Neural crest cell (in vitro differentiated cells): ENCODE data around the gene STRIT1. TPM values are rescaled to one million over a fixed set of nuclear protein-coding genes. Genes with fewer than 3 reads are reported as not detected.
"Not testable (repeated sequence)": the region's sequence is repeated elsewhere in the genome, so short reads cannot be mapped to it uniquely, and the experiment has no call there.

Source experiments
- DNase-seq: peaks from one replicate; pipeline ENCODE4 v3.0.0; 2021; ENCODE audit warnings: low read depth, mixed read lengths, low spot score
- H3K27ac Mint-ChIP-seq: one replicate; pipeline ENCODE4 v1.8.0; 2021; ENCODE audit warnings: mild to moderate bottlenecking, mixed read lengths; ENCODE audit not compliant: unreplicated experiment
- H3K27me3 Mint-ChIP-seq: 2 replicates; pipeline ENCODE4 v1.8.0; 2021; ENCODE audit warnings: low read depth, mild to moderate bottlenecking, mixed read lengths
- H3K36me3 Mint-ChIP-seq: 2 replicates; pipeline ENCODE4 v1.8.0; 2021; ENCODE audit warnings: low read depth, mild to moderate bottlenecking, mixed read lengths
- H3K4me1 Mint-ChIP-seq: 2 replicates; pipeline ENCODE4 v1.8.0; 2021; ENCODE audit warnings: mixed read lengths
- H3K4me3 Mint-ChIP-seq: one replicate; pipeline ENCODE4 v1.8.0; 2021; ENCODE audit warnings: mild to moderate bottlenecking, mixed read lengths
- H3K9me3 Mint-ChIP-seq: 2 replicates; pipeline ENCODE4 v1.8.0; 2021; ENCODE audit warnings: mixed read lengths
- total RNA-seq: library from RNA; stranded (reverse); gene quantifications from 2 replicates; pipeline ENCODE4 v1.2.1, GENCODE V29; 2021
- TF ChIP-seq, protein P1 (sequence below): fragments of 200-600 bp; sonication (generic); conservative IDR thresholded peaks from 2 replicates; pipeline ENCODE4 v1.5.0; 2021; ENCODE audit warnings: antibody characterized with exemption, mild to moderate bottlenecking

The STRIT1 gene
- total RNA-seq, 1 donor from 2014 or later = not detected

- Mint-ChIP-seq H3K9me3 (peaks cover 8% of the 10 kb centered on the region), H3K4me1 (no peaks in the 10 kb centered on the region), H3K4me3 (no peak overlapping the region), H3K27ac (no peak overlapping the region), H3K27me3 (no peaks in the 10 kb centered on the region), H3K36me3 (no peaks in the 10 kb centered on the region)
- no peak for DNase-seq
- TF ChIP-seq, protein P1, sequence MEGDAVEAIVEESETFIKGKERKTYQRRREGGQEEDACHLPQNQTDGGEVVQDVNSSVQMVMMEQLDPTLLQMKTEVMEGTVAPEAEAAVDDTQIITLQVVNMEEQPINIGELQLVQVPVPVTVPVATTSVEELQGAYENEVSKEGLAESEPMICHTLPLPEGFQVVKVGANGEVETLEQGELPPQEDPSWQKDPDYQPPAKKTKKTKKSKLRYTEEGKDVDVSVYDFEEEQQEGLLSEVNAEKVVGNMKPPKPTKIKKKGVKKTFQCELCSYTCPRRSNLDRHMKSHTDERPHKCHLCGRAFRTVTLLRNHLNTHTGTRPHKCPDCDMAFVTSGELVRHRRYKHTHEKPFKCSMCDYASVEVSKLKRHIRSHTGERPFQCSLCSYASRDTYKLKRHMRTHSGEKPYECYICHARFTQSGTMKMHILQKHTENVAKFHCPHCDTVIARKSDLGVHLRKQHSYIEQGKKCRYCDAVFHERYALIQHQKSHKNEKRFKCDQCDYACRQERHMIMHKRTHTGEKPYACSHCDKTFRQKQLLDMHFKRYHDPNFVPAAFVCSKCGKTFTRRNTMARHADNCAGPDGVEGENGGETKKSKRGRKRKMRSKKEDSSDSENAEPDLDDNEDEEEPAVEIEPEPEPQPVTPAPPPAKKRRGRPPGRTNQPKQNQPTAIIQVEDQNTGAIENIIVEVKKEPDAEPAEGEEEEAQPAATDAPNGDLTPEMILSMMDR = no peak
These were observed 10.1 kb downstream of the STRIT1 start for GRCh38 chr3:155283092-155284056.

DNA sequence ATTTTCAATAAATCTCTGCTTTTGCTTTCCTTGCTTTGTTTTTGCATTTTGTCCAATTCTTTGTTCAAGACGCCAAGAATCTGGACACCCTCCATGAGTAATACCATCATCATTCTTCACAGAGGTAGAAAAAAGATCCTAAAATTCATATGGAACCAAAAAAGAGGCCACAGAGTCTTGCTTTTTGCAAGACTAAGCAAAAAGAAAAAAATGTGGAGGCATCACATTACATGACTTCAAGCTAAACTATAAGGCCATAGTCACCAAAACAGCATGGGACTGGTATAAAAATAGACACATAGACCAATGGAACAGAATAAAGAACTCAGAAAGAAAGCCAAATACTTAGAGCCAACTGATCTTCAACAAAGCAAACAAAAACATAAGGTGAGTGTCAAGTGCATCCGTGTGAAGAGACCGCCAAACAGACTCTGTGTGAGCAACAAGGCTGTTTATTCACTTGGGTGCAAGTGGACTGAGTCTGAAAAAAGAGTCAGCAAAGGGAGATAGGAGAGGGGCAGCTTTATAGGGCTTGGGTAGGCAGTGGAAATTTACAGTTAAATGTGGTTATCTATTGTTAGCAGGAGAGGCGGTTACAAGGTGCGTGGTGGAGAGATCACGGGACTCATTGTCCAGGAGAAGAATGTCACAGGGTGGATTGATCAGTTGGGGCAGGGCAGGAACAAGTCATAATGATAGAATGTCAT is 10.9 kb downstream of the STRIT1 start:
- Mint-ChIP-seq H3K27me3 (no peaks in the 10 kb centered on the region), H3K9me3 (peaks cover 8% of the 10 kb centered on the region), H3K4me3 (no peak overlapping the region), H3K4me1 (no peaks in the 10 kb centered on the region), H3K27ac (no peak overlapping the region), H3K36me3 (no peaks in the 10 kb centered on the region)
- no peak for DNase-seq
- TF ChIP-seq, protein P1 = no peak

GRCh38 chr3:155281912-155282311 is 11.6 kb downstream of the STRIT1 start:
- TF ChIP-seq, protein P1 = no peak
- Mint-ChIP-seq H3K27ac (no peak overlapping the region), H3K9me3 (peaks cover 8% of the 10 kb centered on the region), H3K27me3 (no peaks in the 10 kb centered on the region), H3K36me3 (no peaks in the 10 kb centered on the region), H3K4me1 (no peaks in the 10 kb centered on the region), H3K4me3 (no peak overlapping the region)
- DNase-seq = no peak

- not testable (repeated sequence) for H3K9me3 Mint-ChIP-seq, H3K4me1 Mint-ChIP-seq, H3K4me3 Mint-ChIP-seq, H3K27ac Mint-ChIP-seq, DNase-seq, H3K27me3 Mint-ChIP-seq, H3K36me3 Mint-ChIP-seq
These were observed 17.4 kb downstream of the STRIT1 start for GRCh38 chr3:155276089-155276488.

- H3K27me3 Mint-ChIP-seq, H3K27ac Mint-ChIP-seq, H3K4me1 Mint-ChIP-seq, DNase-seq, H3K36me3 Mint-ChIP-seq, H3K9me3 Mint-ChIP-seq, H3K4me3 Mint-ChIP-seq: not testable (repeated sequence)
These were observed 18.2 kb downstream of the STRIT1 start for GRCh38 chr3:155275159-155275754.

DNA sequence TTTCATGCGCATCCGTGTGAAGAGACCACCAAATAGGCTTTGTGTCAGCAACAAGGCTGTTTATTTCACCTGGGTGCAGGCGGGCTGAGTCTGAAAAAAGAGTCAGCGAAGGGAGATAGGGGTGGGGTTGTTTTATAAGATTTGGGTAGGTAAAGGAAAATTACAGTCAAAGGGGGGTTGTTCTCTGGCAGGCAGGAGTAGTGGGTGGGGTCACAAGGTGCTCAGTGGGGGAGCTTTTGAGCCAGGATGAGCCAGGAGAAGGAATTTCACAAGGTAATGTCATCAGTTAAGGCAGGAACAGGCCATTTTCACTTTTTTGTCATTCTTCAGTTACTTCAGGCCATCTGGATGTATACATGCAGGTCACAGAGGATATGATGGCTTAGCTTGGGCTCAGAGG is 19.0 kb downstream of the STRIT1 start:
- not testable (repeated sequence) for H3K36me3 Mint-ChIP-seq, H3K4me3 Mint-ChIP-seq, H3K9me3 Mint-ChIP-seq, DNase-seq, H3K4me1 Mint-ChIP-seq, H3K27me3 Mint-ChIP-seq, H3K27ac Mint-ChIP-seq

DNA sequence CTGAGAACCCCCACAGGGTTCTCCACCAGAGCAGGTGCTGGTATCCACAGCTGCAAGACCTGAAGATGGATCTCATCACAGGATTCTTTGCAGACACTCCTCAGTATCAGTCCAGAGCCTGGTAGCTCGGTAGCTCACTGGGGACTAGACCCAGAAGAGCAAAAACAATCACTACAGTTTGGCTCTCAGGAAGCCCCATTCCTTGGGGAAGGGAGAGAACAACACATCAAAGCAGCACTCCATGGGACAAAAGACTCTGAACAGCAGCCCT is 22.2 kb downstream of the STRIT1 start:
- H3K4me1 Mint-ChIP-seq = no peaks in the 10 kb centered on the region
- no peak overlapping the region for H3K4me3 Mint-ChIP-seq
- no peak for DNase-seq
- no peaks in the 10 kb centered on the region for H3K36me3 Mint-ChIP-seq
- TF ChIP-seq, protein P1 = no peak
- H3K27me3 Mint-ChIP-seq = no peaks in the 10 kb centered on the region
- H3K9me3 Mint-ChIP-seq = no peaks in the 10 kb centered on the region
- no peak overlapping the region for H3K27ac Mint-ChIP-seq
